Measurements from ENCODE around the gene TRIP13. TPM values are rescaled to one million over a fixed set of nuclear protein-coding genes. Genes with fewer than 3 reads are reported as not detected.
A peak's percentile ranks its signal among the peaks of the same experiment; 100 is the strongest.

TRIP13 gene
- total RNA-seq, 1 donor: 4.0 TPM

DNA sequence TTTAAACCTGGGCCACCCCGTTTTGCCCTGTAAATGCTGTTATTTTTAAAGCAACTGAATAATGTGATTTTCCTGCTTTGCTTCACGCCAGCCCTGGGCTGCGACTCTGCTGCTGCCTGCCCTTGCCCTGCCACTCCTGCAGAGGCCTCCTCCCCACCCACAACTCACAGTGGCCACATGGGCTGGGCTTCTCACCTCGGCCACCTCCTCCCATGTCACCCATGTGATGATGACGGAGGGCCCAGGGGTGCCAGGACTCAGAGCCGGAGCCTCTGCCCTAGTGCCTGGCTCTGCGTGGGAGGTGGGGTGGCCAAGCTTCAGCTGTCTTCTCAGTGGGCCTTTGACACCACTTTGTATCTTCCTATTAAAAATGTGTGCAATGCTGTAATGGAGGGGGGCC lies 67.9 kb downstream of the TRIP13 start:
- Histone ChIP-seq H3K36me3 (ENCODE audit: insufficient read depth, low read length) (no peaks in the 10 kb centered on the region), H3K4me1 (ENCODE audit: insufficient read depth, low read length) (peaks cover 33% of the 10 kb centered on the region), H3K27ac (ENCODE audit: low read depth, low read length) (no peak overlapping the region), H3K4me2 (ENCODE audit: insufficient read depth, low read length) (no peak overlapping the region), H3K9me3 (ENCODE audit: low read depth, low read length) (no peaks in the 10 kb centered on the region), H4K20me1 (ENCODE audit: insufficient read depth, low read length) (no peaks in the 10 kb centered on the region), H3K4me3 (ENCODE audit: insufficient read depth, low read length) (no peak overlapping the region), H3K79me2 (ENCODE audit: insufficient read depth, low read length) (no peaks in the 10 kb centered on the region), H2AFZ (ENCODE audit: low read length) (no peak overlapping the region), H3K27me3 (ENCODE audit: insufficient read depth, low read length) (peaks cover 24% of the 10 kb centered on the region)
- TF ChIP-seq, protein P1, sequence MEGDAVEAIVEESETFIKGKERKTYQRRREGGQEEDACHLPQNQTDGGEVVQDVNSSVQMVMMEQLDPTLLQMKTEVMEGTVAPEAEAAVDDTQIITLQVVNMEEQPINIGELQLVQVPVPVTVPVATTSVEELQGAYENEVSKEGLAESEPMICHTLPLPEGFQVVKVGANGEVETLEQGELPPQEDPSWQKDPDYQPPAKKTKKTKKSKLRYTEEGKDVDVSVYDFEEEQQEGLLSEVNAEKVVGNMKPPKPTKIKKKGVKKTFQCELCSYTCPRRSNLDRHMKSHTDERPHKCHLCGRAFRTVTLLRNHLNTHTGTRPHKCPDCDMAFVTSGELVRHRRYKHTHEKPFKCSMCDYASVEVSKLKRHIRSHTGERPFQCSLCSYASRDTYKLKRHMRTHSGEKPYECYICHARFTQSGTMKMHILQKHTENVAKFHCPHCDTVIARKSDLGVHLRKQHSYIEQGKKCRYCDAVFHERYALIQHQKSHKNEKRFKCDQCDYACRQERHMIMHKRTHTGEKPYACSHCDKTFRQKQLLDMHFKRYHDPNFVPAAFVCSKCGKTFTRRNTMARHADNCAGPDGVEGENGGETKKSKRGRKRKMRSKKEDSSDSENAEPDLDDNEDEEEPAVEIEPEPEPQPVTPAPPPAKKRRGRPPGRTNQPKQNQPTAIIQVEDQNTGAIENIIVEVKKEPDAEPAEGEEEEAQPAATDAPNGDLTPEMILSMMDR (IDR thresholded peaks at IDR 0.05; ENCODE audit: extremely low read depth, low read depth, low read length): no peak
- DNase-seq (ENCODE audit: insufficient read length, low spot score, missing footprints): peak; percentile 65

DNA sequence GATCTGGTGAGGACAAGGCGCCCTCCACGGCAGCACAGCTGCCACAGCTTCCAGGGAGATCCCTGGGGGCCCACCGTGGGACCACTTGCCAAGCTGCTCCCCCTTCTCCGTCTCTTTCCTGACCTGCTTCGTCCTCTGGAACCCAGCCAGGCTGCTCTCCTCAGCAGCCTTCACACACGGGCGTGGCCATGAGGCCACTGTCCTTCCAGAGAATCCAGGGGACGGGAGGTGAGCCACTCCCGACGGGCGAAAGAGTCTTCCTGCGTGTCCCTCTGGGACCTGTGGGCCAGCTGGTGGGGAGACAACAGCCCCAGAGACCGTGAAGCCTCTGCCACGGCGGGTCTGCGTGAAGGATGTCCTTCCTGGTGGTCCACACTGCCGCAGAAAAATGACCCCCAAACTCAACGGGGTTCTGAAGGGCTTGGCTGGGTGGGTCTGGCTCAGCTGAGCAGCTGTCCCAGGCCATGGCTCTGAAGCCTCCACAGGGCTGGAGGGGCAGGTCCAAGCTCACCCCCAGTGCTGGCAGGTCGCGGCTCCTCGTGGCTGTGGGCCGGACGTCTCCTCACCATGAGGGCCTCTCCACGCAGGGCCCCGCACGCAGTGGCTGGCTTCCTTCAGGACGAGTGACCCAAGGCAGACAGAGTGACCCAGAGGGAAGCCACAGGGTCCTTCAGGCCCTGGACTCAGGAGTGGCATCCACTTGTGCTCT lies 68.5 kb downstream of the TRIP13 start:
- Histone ChIP-seq H3K9me3 (ENCODE audit: low read depth, low read length) (no peaks in the 10 kb centered on the region), H2AFZ (ENCODE audit: low read length) (no peak overlapping the region), H3K4me2 (ENCODE audit: insufficient read depth, low read length) (no peak overlapping the region), H3K4me3 (ENCODE audit: insufficient read depth, low read length) (no peak overlapping the region), H3K4me1 (ENCODE audit: insufficient read depth, low read length) (peaks cover 31% of the 10 kb centered on the region), H3K27me3 (ENCODE audit: insufficient read depth, low read length) (peaks cover 21% of the 10 kb centered on the region), H3K79me2 (ENCODE audit: insufficient read depth, low read length) (no peaks in the 10 kb centered on the region), H4K20me1 (ENCODE audit: insufficient read depth, low read length) (no peaks in the 10 kb centered on the region), H3K27ac (ENCODE audit: low read depth, low read length) (no peak overlapping the region), H3K36me3 (ENCODE audit: insufficient read depth, low read length) (no peaks in the 10 kb centered on the region)
- DNase-seq (ENCODE audit: insufficient read length, low spot score, missing footprints): peak; percentile 34
- TF ChIP-seq, protein P1 (IDR thresholded peaks at IDR 0.05; ENCODE audit: extremely low read depth, low read depth, low read length): no peak

DNA sequence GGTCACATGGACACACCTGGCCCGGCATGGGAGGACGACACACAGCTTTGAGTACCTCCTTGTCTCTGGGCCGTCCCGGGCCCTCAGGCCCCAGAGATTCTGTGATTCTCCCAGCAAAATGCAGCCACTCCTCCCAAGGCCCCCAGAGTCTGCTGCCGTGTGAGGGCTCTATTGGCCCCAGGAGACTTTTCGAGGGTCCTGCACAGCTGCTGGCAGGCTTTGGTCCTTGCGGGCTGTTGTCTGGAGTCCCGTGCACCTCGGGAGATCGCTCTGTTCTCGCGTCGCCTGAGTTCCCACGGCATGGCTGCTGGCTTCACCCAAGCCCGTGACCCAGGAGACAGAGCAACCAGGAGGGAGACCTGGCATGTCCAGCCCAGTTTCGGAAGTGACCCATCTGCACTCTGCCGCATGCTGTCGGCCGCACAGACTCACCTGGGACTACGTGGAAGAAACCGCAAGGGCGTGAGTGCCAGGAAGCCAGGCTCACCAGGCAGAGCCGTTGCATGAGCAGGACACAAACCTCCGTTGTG lies 69.1 kb downstream of the TRIP13 start:
- Histone ChIP-seq H3K4me1 (ENCODE audit: insufficient read depth, low read length) (peaks cover 25% of the 10 kb centered on the region), H3K4me3 (ENCODE audit: insufficient read depth, low read length) (no peak overlapping the region), H3K27ac (ENCODE audit: low read depth, low read length) (no peak overlapping the region), H3K4me2 (ENCODE audit: insufficient read depth, low read length) (no peak overlapping the region), H4K20me1 (ENCODE audit: insufficient read depth, low read length) (no peaks in the 10 kb centered on the region), H3K27me3 (ENCODE audit: insufficient read depth, low read length) (peaks cover 26% of the 10 kb centered on the region), H3K79me2 (ENCODE audit: insufficient read depth, low read length) (no peaks in the 10 kb centered on the region), H2AFZ (ENCODE audit: low read length) (no peak overlapping the region), H3K9me3 (ENCODE audit: low read depth, low read length) (no peaks in the 10 kb centered on the region), H3K36me3 (ENCODE audit: insufficient read depth, low read length) (no peaks in the 10 kb centered on the region)
- DNase-seq (ENCODE audit: insufficient read length, low spot score, missing footprints): peak; percentile 53
- TF ChIP-seq, protein P1 (IDR thresholded peaks at IDR 0.05; ENCODE audit: extremely low read depth, low read depth, low read length): no peak

DNA sequence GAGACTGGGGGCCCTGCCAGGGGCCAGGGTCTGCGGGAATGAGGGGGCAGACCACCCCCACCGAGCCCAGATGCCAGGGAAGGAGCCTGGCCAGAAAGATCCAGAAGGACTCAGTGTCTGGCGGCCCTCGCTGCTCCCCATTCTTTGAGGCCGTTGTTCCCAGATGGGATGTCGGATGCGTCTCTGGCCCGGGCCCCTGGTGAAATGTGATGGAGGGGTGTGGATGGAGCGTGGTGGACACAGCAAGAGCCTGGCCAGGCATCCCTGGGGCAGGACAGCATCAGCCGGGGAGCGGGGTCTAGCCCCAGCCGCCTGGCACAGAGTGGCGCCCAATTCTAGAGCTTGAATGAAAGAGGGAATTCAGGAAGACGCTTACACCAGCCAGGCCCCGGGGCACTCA lies 69.7 kb downstream of the TRIP13 start:
- no peaks in the 10 kb centered on the region for H3K36me3 ChIP-seq (ENCODE audit: insufficient read depth, low read length)
- no peak overlapping the region for H3K27ac ChIP-seq (ENCODE audit: low read depth, low read length)
- H3K79me2 ChIP-seq (ENCODE audit: insufficient read depth, low read length): no peaks in the 10 kb centered on the region
- peak; percentile 21 for DNase-seq (ENCODE audit: insufficient read length, low spot score, missing footprints)
- no peaks in the 10 kb centered on the region for H3K9me3 ChIP-seq (ENCODE audit: low read depth, low read length)
- TF ChIP-seq, protein P1 (IDR thresholded peaks at IDR 0.05; ENCODE audit: extremely low read depth, low read depth, low read length): no peak
- peaks cover 18% of the 10 kb centered on the region for H3K4me1 ChIP-seq (ENCODE audit: insufficient read depth, low read length)
- no peak overlapping the region for H3K4me2 ChIP-seq (ENCODE audit: insufficient read depth, low read length)
- H2AFZ ChIP-seq (ENCODE audit: low read length): no peak overlapping the region
- H4K20me1 ChIP-seq (ENCODE audit: insufficient read depth, low read length): no peaks in the 10 kb centered on the region
- H3K27me3 ChIP-seq (ENCODE audit: insufficient read depth, low read length): peaks cover 31% of the 10 kb centered on the region
- no peak overlapping the region for H3K4me3 ChIP-seq (ENCODE audit: insufficient read depth, low read length)

All from osteoblast (primary cell).